Endodermal cell (in vitro differentiated cells): ENCODE data around the gene ARRDC2. TPM values are rescaled to one million over a fixed set of nuclear protein-coding genes. Genes with fewer than 3 reads are reported as not detected.

Experiments
- DNase-seq: peaks from one replicate; pipeline ENCODE4 v3.0.0-alpha.2; 2017
- H3K27ac ChIP-seq: 2 replicates; pipeline ENCODE4 v1.5.1; 2013; ENCODE audit warnings: mild to moderate bottlenecking, low read depth, low read length, moderate library complexity
- H3K27me3 ChIP-seq: 2 replicates; pipeline ENCODE4 v1.6.1; 2013; ENCODE audit warnings: mild to moderate bottlenecking, low read length, moderate library complexity; ENCODE audit not compliant: insufficient read depth, control insufficient read depth, poor library complexity, severe bottlenecking
- H3K36me3 ChIP-seq: 2 replicates; pipeline ENCODE4 v1.7.0; 2013; ENCODE audit warnings: mild to moderate bottlenecking, low read length, moderate library complexity; ENCODE audit not compliant: control insufficient read depth, insufficient read depth
- H3K4me1 ChIP-seq: one replicate; pipeline ENCODE4 v1.7.0; 2013; ENCODE audit warnings: low read length; ENCODE audit not compliant: control insufficient read depth, insufficient read depth
- H3K4me3 ChIP-seq: 2 replicates; pipeline ENCODE4 v1.5.1; 2013; ENCODE audit warnings: mild to moderate bottlenecking, low read length, moderate library complexity
- H3K9ac ChIP-seq: 2 replicates; pipeline ENCODE4 v1.6.1; 2013; ENCODE audit warnings: mild to moderate bottlenecking, low read length, moderate library complexity; ENCODE audit not compliant: poor library complexity, severe bottlenecking; ENCODE audit errors: extremely low read depth
- H3K9me3 ChIP-seq: 2 replicates; pipeline ENCODE4 v1.6.1; 2013; ENCODE audit warnings: mild to moderate bottlenecking, low read length, moderate library complexity; ENCODE audit not compliant: control insufficient read depth
- H3K27ac Mint-ChIP-seq: 2 replicates; pipeline ENCODE4 v1.8.0; 2020; ENCODE audit warnings: mixed read lengths
- H3K27me3 Mint-ChIP-seq: 2 replicates; pipeline ENCODE4 v1.8.0; 2021; ENCODE audit warnings: mild to moderate bottlenecking, mixed read lengths; ENCODE audit not compliant: insufficient read depth
- H3K36me3 Mint-ChIP-seq: 2 replicates; pipeline ENCODE4 v1.8.0; 2020; ENCODE audit warnings: low read depth, mixed read lengths
- H3K4me1 Mint-ChIP-seq: 2 replicates; pipeline ENCODE4 v1.8.0; 2020; ENCODE audit warnings: mixed read lengths
- H3K4me3 Mint-ChIP-seq: 2 replicates; pipeline ENCODE4 v1.8.0; 2020; ENCODE audit warnings: mild to moderate bottlenecking, moderate library complexity, mixed read lengths
- H3K9me3 Mint-ChIP-seq: 2 replicates; pipeline ENCODE4 v1.8.0; 2020; ENCODE audit warnings: mild to moderate bottlenecking, mixed read lengths
- WGBS, 2 experiments: methylation state at CpG; one replicate each; pipeline versions ENCODE4 v1.1.5 to v1.1.7; 2013; ENCODE audit warnings: missing lambda C conversion rate in 2 of 2, mixed read lengths in 1 of 2; ENCODE audit not compliant: insufficient coverage in 1 of 2, insufficient read length in 1 of 2; 5-methylcytosine and 5-hydroxymethylcytosine counted together
- total RNA-seq, 2 donors: library from RNA; stranded (reverse); fragmentation: NEBNext Ultra II Directional in 1 of 2; extraction: Animal tissue kit (Norgen Biotek cat#: 25700) in 1 of 2; gene quantifications; 2 replicates in 1 of 2; 3 replicates in 1 of 2; pipeline ENCODE4 v1.2.1, GENCODE V29; 2021
- TF ChIP-seq, protein P1 (sequence below): fragments of 200-600 bp; sonication (generic); conservative IDR thresholded peaks from 2 replicates; pipeline ENCODE4 v1.5.0; 2021; ENCODE audit warnings: antibody characterized with exemption, mild to moderate bottlenecking

The ARRDC2 gene
- total RNA-seq, 2 donors from 2014 or later = 6.8 to 7.0 TPM

DNA sequence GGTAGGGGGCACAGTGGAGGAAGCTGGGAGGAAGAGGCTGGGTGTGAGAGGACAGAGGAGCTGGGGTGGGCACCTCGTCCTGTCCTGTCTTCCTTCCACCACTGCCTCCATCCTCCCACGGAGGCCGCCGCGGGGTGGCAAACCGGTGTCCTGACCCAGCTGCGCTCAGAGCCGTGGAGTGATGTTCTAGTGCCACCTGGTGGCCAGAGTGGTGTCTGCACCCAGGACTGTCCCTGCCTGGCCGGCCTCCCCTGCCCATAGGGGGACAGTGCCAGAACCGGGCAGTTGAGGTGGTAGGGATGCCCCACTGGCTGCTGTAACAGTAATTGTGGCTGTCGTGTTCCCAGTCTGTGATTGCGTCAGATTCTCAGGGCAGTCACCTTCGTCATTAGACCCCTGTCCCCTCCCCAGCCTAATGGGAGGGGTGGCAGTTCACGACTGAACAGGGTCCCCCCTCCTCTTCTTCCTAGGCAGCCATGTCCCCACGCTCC lies 11.1 kb upstream of the ARRDC2 start:
- H3K9me3 Mint-ChIP-seq = no peaks in the 10 kb centered on the region
- TF ChIP-seq, protein P1, sequence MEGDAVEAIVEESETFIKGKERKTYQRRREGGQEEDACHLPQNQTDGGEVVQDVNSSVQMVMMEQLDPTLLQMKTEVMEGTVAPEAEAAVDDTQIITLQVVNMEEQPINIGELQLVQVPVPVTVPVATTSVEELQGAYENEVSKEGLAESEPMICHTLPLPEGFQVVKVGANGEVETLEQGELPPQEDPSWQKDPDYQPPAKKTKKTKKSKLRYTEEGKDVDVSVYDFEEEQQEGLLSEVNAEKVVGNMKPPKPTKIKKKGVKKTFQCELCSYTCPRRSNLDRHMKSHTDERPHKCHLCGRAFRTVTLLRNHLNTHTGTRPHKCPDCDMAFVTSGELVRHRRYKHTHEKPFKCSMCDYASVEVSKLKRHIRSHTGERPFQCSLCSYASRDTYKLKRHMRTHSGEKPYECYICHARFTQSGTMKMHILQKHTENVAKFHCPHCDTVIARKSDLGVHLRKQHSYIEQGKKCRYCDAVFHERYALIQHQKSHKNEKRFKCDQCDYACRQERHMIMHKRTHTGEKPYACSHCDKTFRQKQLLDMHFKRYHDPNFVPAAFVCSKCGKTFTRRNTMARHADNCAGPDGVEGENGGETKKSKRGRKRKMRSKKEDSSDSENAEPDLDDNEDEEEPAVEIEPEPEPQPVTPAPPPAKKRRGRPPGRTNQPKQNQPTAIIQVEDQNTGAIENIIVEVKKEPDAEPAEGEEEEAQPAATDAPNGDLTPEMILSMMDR = peak; percentile 97
- H3K27ac ChIP-seq = no peak overlapping the region
- no peak overlapping the region for H3K4me3 Mint-ChIP-seq
- H3K36me3 ChIP-seq = no peaks in the 10 kb centered on the region
- H3K27me3 ChIP-seq = peaks cover 4% of the 10 kb centered on the region
- peak; percentile 96 for DNase-seq
- H3K36me3 Mint-ChIP-seq = no peaks in the 10 kb centered on the region
- H3K9me3 ChIP-seq = no peaks in the 10 kb centered on the region
- H3K27me3 Mint-ChIP-seq = peaks cover 12% of the 10 kb centered on the region
- no peak overlapping the region for H3K4me3 ChIP-seq
- no peak overlapping the region for H3K27ac Mint-ChIP-seq
- WGBS, 2 experiments = 10 to 28% methylated on average over 10 to 15 of the region's 15 CpGs
- no peak overlapping the region for H3K9ac ChIP-seq
- H3K4me1 Mint-ChIP-seq = no peaks in the 10 kb centered on the region
- no peaks in the 10 kb centered on the region for H3K4me1 ChIP-seq

DNA sequence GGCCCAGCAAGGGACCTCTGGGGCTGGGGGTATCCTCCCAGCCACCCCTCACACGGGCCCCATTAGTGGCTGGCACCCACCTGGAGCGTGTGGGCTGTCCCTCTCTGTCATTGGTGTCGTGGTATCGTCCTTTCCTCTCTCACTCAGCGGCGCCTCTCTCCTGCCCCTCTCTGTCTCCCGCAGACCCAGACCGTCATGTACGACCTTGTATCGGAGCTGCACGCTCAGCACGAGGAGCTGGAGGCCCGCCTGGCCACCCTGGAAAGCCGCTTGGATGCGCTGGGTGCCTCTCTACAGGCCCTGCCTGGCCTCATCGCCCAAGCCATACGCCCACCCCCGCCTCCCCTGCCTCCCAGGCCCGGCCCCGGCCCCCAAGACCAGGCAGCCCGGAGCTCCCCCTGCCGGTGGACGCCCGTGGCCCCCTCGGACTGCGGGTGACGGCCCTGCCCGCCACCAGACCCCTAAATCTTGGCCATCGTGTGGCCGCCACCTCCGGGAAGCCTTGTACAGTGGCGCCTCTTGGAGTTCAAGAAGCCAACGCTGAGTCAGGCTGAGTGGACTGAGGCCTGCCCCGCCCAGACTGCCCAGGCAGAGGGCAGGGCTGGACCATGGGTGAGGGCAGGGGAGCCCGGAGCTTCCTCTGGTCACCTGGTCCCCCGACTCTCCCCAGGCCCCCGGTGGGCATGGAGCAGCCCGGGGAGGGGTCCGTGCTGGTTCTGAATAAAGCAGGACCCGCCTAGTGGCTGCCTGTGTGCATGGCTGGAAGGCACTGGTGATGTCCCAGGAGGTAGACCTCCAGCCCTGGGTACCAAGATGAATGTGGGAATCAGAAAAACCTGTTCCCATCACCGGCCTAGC lies 9.8 kb upstream of the ARRDC2 start:
- no peak overlapping the region for H3K4me3 Mint-ChIP-seq
- peak; percentile 89 for DNase-seq

DNA sequence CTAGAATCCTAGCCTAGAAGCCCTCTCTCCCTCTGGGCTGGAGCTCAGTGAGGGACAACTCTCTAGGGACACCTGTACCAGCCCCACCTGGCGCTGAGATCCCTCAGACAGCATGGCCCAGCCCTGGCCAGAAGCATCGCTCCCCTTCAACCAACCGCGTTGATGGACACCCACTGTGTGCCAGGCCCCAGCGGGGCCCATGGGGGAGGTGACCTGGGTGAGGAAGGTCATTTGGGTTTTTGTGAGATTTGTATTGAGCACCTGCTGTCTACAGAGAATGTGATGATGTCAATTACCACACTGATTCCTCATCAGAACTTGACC lies 9.2 kb upstream of the ARRDC2 start:
- Histone ChIP-seq H3K4me3 (no peak overlapping the region), H3K27me3 (peaks cover 10% of the 10 kb centered on the region), H3K4me1 (no peaks in the 10 kb centered on the region), H3K9ac (no peak overlapping the region), H3K9me3 (no peaks in the 10 kb centered on the region), H3K36me3 (no peaks in the 10 kb centered on the region), H3K27ac (no peak overlapping the region)
- H3K27me3 Mint-ChIP-seq = peaks cover 19% of the 10 kb centered on the region
- H3K27ac Mint-ChIP-seq = no peak overlapping the region
- H3K4me1 Mint-ChIP-seq = no peaks in the 10 kb centered on the region
- no peaks in the 10 kb centered on the region for H3K36me3 Mint-ChIP-seq
- no peak for DNase-seq
- WGBS, 2 experiments = 95 to 97% methylated on average over 5 of the region's 5 CpGs
- TF ChIP-seq, protein P1 = no peak
- no peaks in the 10 kb centered on the region for H3K9me3 Mint-ChIP-seq
- no peak overlapping the region for H3K4me3 Mint-ChIP-seq

More for the DNA sequence above, 9.8 kb upstream of the ARRDC2 start:
- peaks cover 19% of the 10 kb centered on the region for H3K27me3 Mint-ChIP-seq
- H3K36me3 ChIP-seq = no peaks in the 10 kb centered on the region
- TF ChIP-seq, protein P1 = peak; percentile 70
- no peaks in the 10 kb centered on the region for H3K9me3 Mint-ChIP-seq
- H3K4me1 Mint-ChIP-seq = no peaks in the 10 kb centered on the region
- H3K9me3 ChIP-seq = no peaks in the 10 kb centered on the region
- no peak overlapping the region for H3K27ac Mint-ChIP-seq
- no peaks in the 10 kb centered on the region for H3K4me1 ChIP-seq
- H3K36me3 Mint-ChIP-seq = no peaks in the 10 kb centered on the region
- H3K27ac ChIP-seq = no peak overlapping the region
- H3K9ac ChIP-seq = no peak overlapping the region
- H3K27me3 ChIP-seq = peaks cover 10% of the 10 kb centered on the region
- no peak overlapping the region for H3K4me3 ChIP-seq
- WGBS, 2 experiments = 84 to 88% methylated on average over 23 to 41 of the region's 41 CpGs
